GM21619 (cell line): ENCODE results near the gene SRGAP2.
"Not testable (repeated sequence)": the region's sequence is repeated elsewhere in the genome, so short reads cannot be mapped to it uniquely, and the experiment has no call there.

Experiments used
- ATAC-seq: cut with Tn5 transposase; IDR thresholded peaks from one replicate; pipeline ENCODE4 v1.9.1; 2021; ENCODE audit not compliant: unreplicated experiment

The SRGAP2 gene

DNA sequence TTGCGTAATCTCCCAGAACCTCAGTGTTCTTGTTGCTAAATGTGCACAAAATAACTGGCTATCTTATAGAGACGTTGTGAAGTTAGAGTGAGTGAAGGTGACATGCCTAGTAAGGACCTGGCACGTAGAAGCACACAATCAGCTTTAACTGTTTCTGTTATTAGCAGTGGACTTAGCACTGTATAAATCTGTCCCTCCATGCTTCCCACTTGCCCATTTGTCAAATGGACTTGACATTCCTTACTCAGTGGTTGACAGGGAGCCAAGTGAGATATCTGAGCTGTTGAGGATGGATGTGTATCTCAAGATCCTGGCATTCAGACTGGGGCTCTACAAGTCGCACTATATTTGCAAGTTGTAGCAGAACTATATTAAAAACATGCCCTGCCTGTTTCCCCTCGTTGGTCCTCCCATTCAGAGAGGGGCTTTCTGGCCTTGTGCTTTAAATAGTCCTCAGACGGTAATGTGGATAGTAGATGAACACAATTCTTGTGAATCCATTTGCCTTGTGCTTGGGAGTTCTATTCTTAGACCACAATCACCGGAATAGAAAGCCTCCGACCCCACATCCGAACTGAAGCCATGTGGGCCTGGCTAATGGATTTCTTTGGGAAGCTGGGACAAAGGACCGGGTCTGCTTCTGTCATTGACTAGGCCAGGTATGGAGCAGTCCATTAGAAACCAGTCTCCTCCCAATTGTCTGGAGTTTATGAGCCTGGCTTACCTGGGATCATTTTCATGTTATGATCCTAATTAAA is 43.0 kb downstream of the SRGAP2 start:
- ATAC-seq = not testable (repeated sequence)

DNA sequence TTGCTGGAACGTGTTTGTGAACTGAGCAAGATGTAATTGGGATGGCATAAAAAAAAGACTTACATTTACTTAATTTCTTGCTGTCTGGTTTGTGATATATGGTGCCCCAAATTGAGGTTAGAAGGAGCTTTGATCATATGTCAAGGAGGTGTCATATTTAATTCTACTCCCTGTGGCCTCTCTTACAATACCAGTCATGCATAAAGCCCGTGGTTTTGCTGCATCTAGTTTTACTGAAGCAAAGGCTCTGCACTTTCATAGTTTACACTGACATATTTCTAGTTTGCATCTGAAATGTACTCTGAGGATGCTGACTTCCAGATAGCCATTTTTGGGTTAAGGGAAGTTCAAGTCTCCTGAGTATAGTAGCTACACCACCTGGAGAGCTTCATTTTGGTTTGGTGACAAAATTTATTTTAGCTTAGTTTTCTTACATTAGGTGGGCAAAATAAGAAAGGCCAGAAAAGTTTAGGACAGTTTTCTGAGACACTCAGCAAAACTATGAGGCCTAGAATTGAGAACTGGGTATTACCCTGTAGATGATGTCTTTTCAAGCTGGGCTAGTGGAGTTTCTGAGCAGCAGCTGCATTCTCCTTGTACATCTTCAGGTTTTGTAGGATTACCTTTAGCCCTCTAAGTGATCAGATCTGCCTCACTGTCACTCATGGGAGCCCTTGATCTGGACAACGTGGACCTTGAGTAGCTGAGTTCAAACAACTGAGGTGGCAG is 47.8 kb downstream of the SRGAP2 start:
- not testable (repeated sequence) for ATAC-seq

DNA sequence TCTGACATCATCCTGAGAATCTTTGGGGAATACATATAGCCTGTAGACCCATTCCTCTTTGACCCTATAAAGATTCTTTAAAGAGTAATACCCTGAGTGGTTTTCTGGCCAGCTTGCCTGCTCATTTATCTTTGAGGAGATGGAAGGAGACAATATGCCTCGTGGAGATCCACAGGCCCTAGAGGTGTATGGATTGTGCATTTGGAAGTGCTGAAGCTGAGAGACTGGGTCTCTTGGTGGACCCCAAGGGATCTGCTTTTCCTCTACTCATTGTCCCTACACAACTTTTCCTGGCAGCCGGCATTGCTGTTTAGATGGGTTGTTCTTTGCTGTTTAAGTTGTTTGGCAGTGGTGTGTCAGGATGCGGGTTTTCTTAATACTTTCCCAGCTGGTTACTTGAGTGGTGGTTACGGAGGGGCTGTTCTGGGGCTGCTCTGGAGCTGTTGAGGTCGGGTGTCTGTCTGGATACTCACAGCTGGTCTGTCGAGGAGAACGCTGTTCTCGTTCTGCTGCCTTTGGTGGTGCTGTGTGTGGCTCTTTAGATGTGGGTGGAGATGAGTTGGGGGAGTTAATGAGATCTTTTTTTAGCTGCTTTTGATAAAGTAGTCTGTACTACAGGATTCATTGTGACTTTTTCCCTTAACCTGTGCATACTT is 49.5 kb downstream of the SRGAP2 start:
- ATAC-seq = not testable (repeated sequence)
